ENCODE measurements around the gene NIM1K.

NIM1K gene

GRCh38 chr5:43230707-43231106 is 38.7 kb downstream of the NIM1K start:
- ChIA-PET CTCF (interaction anchor here (0.6 to 1.8 kb wide), 2 partner anchors 32 to 159 kb away, joined by 3 to 8 read pairs; no protein-coding TSS in a partner anchor), POLR2A (ENCODE audit: low non-redundant PET) (no interaction called here)
- TF ChIP-seq, protein P1, sequence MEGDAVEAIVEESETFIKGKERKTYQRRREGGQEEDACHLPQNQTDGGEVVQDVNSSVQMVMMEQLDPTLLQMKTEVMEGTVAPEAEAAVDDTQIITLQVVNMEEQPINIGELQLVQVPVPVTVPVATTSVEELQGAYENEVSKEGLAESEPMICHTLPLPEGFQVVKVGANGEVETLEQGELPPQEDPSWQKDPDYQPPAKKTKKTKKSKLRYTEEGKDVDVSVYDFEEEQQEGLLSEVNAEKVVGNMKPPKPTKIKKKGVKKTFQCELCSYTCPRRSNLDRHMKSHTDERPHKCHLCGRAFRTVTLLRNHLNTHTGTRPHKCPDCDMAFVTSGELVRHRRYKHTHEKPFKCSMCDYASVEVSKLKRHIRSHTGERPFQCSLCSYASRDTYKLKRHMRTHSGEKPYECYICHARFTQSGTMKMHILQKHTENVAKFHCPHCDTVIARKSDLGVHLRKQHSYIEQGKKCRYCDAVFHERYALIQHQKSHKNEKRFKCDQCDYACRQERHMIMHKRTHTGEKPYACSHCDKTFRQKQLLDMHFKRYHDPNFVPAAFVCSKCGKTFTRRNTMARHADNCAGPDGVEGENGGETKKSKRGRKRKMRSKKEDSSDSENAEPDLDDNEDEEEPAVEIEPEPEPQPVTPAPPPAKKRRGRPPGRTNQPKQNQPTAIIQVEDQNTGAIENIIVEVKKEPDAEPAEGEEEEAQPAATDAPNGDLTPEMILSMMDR (conservative IDR thresholded peaks at IDR 0.05; ENCODE audit: low read depth): no peak
- no peak overlapping the region for H3K27ac ChIP-seq
- no peak for DNase-seq (ENCODE audit: low spot score)

DNA sequence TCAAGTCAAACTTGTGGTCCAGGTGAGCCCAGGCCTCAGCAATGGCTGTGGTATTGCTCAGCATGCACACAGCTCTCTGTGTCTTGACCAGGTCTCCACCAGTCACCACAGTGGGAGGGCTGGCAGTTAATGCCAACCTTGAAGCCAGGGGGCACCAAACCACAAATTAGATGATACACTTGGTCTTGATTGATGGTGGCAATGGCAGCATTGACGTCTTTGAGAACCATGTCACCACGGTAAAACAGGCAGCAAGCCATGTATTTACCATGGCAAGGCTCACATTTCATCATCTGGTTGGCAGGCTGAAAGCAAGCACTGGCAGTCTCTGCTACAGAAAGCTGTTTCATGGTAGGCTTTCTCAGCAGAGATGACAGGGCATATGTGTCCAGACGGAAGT is 40.0 kb downstream of the NIM1K start:
- POLR2A ChIA-PET (ENCODE audit: low non-redundant PET): no interaction called here
- DNase-seq (ENCODE audit: low spot score): no peak
- TF ChIP-seq, protein P1 (conservative IDR thresholded peaks at IDR 0.05; ENCODE audit: low read depth): no peak
- H3K27ac ChIP-seq: no peak overlapping the region
- CTCF ChIA-PET: interaction anchor here (0.5 to 1.8 kb wide), 4 partner anchors 79 to 568 kb away, joined by 3 to 8 read pairs (median 4); no protein-coding TSS in a partner anchor

- POLR2A ChIA-PET (ENCODE audit: low non-redundant PET): no interaction called here
- CTCF ChIA-PET: interaction anchor here (1.3 kb wide), 1 partner anchor 157 kb away, joined by 4 read pairs; no protein-coding TSS in a partner anchor
- H3K27ac ChIP-seq: no peak overlapping the region
- DNase-seq (ENCODE audit: low spot score): no peak
- TF ChIP-seq, protein P1 (conservative IDR thresholded peaks at IDR 0.05; ENCODE audit: low read depth): no peak
These were observed 41.2 kb downstream of the NIM1K start for GRCh38 chr5:43232943-43233833.

DNA sequence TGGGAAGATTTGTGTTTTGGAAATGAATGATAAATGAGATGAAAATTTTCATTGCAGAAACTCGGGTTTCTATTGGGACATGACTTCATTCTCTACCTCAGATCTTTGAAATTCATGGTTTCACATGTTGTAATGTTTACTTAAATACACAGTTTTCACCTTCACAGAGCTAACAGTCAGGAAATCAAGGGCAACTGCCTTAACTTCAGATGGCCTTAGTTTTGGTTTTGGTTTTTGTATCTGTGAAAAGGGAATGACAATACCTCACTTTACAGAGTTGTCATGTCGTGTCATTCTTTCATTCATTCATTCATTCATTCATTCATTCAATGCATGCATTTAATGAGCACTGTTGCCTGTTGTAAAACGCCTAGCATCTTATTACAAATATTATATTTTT is 41.9 kb downstream of the NIM1K start:
- no peak overlapping the region for H3K27ac ChIP-seq
- ChIA-PET POLR2A (ENCODE audit: low non-redundant PET) (no interaction called here), CTCF (interaction anchor here (1.3 kb wide), 1 partner anchor 156 kb away, joined by 4 read pairs; no protein-coding TSS in a partner anchor)
- no peak for DNase-seq (ENCODE audit: low spot score)
- TF ChIP-seq, protein P1 (conservative IDR thresholded peaks at IDR 0.05; ENCODE audit: low read depth): no peak

DNA sequence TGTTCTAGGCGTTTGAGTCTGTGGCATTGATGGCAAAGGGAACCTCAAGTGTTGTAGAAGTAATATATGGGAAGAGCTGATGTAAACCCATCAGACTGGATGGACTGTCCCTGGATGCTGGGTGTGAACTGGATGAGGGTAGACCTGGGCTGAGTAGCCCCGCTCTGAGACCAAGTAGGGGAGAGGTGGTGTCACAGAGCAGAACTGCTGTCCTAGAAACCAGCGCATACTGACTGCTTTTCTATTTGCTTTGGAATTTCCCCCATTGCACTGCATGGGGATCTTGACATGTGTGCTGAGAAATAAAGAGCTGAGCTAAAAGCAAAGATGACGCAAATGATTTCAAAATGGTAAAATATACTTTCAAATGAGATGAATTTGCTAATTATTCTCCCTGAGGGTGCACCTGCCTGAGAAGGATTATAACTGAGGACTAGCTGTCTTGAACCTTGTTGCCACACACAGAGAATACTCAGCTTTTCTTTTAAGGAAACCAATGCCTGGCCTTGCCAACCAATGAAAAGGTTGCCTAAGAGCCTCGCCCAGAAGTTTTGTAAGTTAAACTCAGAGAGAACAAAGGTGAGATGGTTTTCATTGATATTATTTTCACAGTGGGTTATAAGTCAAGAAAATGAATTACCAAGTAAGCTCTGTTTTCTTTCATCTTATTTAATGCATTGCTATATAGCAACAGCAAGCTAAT is 44.8 kb downstream of the NIM1K start:
- H3K27ac ChIP-seq: no peak overlapping the region
- TF ChIP-seq, protein P1 (conservative IDR thresholded peaks at IDR 0.05; ENCODE audit: low read depth): no peak
- no peak for DNase-seq (ENCODE audit: low spot score)
- POLR2A ChIA-PET (ENCODE audit: low non-redundant PET): no interaction called here
- CTCF ChIA-PET: interaction anchor here (0.5 to 1.3 kb wide), 4 partner anchors 37 to 277 kb away, joined by 3 to 4 read pairs (median 3); no protein-coding TSS in a partner anchor

DNA sequence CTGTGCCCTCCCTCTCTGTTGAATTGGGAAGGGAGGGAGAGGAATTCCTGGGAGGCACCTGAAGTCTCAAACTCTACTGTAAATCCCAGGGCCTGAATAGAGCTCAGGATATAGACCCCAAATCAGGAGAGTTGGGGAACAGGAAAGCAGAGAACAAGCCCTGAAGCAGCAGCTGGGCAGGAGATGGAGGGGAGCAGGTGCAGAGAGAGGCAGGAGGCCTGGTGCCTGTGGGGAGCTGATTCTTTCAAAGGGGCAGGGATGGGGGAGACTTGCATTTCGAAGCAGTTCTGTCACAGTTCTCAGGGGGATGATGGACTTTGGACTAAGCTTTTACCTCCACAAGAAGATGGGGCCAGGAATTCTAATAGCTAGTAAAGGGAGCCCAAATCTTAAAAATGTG is 50.2 kb downstream of the NIM1K start:
- TF ChIP-seq, protein P1 (conservative IDR thresholded peaks at IDR 0.05; ENCODE audit: low read depth): no peak
- DNase-seq (ENCODE audit: low spot score): no peak
- ChIA-PET CTCF (interaction anchor here (0.6 kb wide), 1 partner anchor 35 kb away, joined by 3 read pairs; no protein-coding TSS in a partner anchor), POLR2A (ENCODE audit: low non-redundant PET) (no interaction called here)
- H3K27ac ChIP-seq: no peak overlapping the region

All from RWPE1 (cell line).